Peyer's patch (tissue), 4 donors: Measurements from ENCODE around the gene FAM20C. TPM values are rescaled to one million over a fixed set of nuclear protein-coding genes. Genes with fewer than 3 reads are reported as not detected.

Source experiments
- DNase-seq, 3 donors: peaks; one replicate each; pipeline ENCODE4 v3.0.0-alpha.2; 2017 to 2019
- H3K27ac ChIP-seq, 4 donors: fragments of 200-600 bp; sonication (generic); one replicate each; pipeline ENCODE4 v1.5.1; 2016 to 2019
- H3K27me3 ChIP-seq, 2 donors: fragments of 200-600 bp; sonication (generic); one replicate each; pipeline ENCODE4 v1.5.1; 2019
- H3K36me3 ChIP-seq, 3 donors: fragments of 200-600 bp; sonication (generic); one replicate each; pipeline ENCODE4 v1.5.1; 2016 to 2019
- H3K4me1 ChIP-seq, 4 donors: fragments of 200-600 bp; sonication (generic); one replicate each; pipeline ENCODE4 v1.5.1; 2016 to 2019
- H3K4me3 ChIP-seq, 4 donors: fragments of 200-600 bp; sonication (generic); 1 replicate in 3 of 4; 2 replicates in 1 of 4; pipeline ENCODE4 v1.5.1; 2016 to 2019; ENCODE audit warnings: mild to moderate bottlenecking in 1 of 4
- H3K9me3 ChIP-seq, 4 donors: fragments of 200-600 bp; sonication (generic); one replicate each; pipeline ENCODE4 v1.5.1; 2016 to 2019; ENCODE audit warnings: mild to moderate bottlenecking in 1 of 4
- CTCF ChIP-seq, 6 experiments: fragments of 450-650 bp in 4 of 6; fragments of 200-600 bp in 2 of 6; sonication (generic) in 1 of 6; IDR thresholded peaks; one replicate each; pipeline ENCODE4 v1.5.1; 2017 to 2019; ENCODE audit warnings: antibody characterized with exemption in 6 of 6, mild to moderate bottlenecking in 3 of 6, moderate library complexity in 1 of 6
- POLR2A ChIP-seq, 2 donors: fragments of 450-650 bp; IDR thresholded peaks; one replicate each; pipeline ENCODE4 v1.5.1; 2017; ENCODE audit warnings: antibody characterized with exemption in 2 of 2, mild to moderate bottlenecking in 2 of 2, moderate library complexity in 2 of 2
- total RNA-seq, 4 donors: library from RNA; depleted of rRNA; stranded (reverse); fragments of >200 nt; gene quantifications; one replicate each; pipeline ENCODE4 v1.1.0, GENCODE V29; 2016

The FAM20C gene
- total RNA-seq, 4 donors from 2014 or later, result 46.4 to 66.0 (median 53.8) TPM

GRCh38 chr7:252216-252965, 60.0 kb downstream of the FAM20C start:
- Histone ChIP-seq H3K4me3 (no peak overlapping the region), H3K27me3 (no peaks in the 10 kb centered on the region), H3K9me3 (no peaks in the 10 kb centered on the region), H3K4me1 (no peaks in the 10 kb centered on the region), H3K27ac (no peak overlapping the region), H3K36me3 (peaks cover 0 to 84% (median 0%) of the 10 kb centered on the region in 3 donors)
- TF ChIP-seq CTCF (IDR thresholded peaks at IDR 0.05) (no peak), POLR2A (IDR thresholded peaks at IDR 0.05) (no peak)
- no peak for DNase-seq

- no peak for DNase-seq
- TF ChIP-seq CTCF (IDR thresholded peaks at IDR 0.05) (no peak), POLR2A (IDR thresholded peaks at IDR 0.05) (no peak)
- H3K36me3 ChIP-seq, result peaks cover 0 to 79% (median 0%) of the 10 kb centered on the region in 3 donors
- H3K4me3 ChIP-seq, result no peak overlapping the region
- no peaks in the 10 kb centered on the region for H3K9me3 ChIP-seq
- no peaks in the 10 kb centered on the region for H3K4me1 ChIP-seq
- H3K27ac ChIP-seq, result no peak overlapping the region
- H3K27me3 ChIP-seq, result no peaks in the 10 kb centered on the region
These were observed 60.6 kb downstream of the FAM20C start for GRCh38 chr7:252981-253380.

GRCh38 chr7:253581-254336, 61.4 kb downstream of the FAM20C start:
- no peak overlapping the region for H3K27ac ChIP-seq
- H3K4me3 ChIP-seq, result no peak overlapping the region
- no peak for TF ChIP-seq CTCF (IDR thresholded peaks at IDR 0.05)
- no peak for TF ChIP-seq POLR2A (IDR thresholded peaks at IDR 0.05)
- peaks cover 0 to 76% (median 0%) of the 10 kb centered on the region in 3 donors for H3K36me3 ChIP-seq
- no peaks in the 10 kb centered on the region for H3K4me1 ChIP-seq
- H3K27me3 ChIP-seq, result no peaks in the 10 kb centered on the region
- no peak for DNase-seq
- H3K9me3 ChIP-seq, result no peaks in the 10 kb centered on the region

- DNase-seq, result no peak
- Histone ChIP-seq H3K4me1 (no peaks in the 10 kb centered on the region), H3K4me3 (no peak overlapping the region), H3K27me3 (no peaks in the 10 kb centered on the region), H3K27ac (no peak overlapping the region), H3K36me3 (peaks cover 0 to 75% (median 0%) of the 10 kb centered on the region in 3 donors), H3K9me3 (no peaks in the 10 kb centered on the region)
- TF ChIP-seq POLR2A (IDR thresholded peaks at IDR 0.05) (no peak), CTCF (IDR thresholded peaks at IDR 0.05) (no peak)
These were observed 62.1 kb downstream of the FAM20C start for GRCh38 chr7:254337-255037.

- no peak for TF ChIP-seq POLR2A (IDR thresholded peaks at IDR 0.05)
- no peak for TF ChIP-seq CTCF (IDR thresholded peaks at IDR 0.05)
- H3K4me1 ChIP-seq, result no peaks in the 10 kb centered on the region
- H3K27me3 ChIP-seq, result no peaks in the 10 kb centered on the region
- H3K36me3 ChIP-seq, result peaks cover 0 to 75% (median 2%) of the 10 kb centered on the region in 3 donors
- H3K9me3 ChIP-seq, result no peaks in the 10 kb centered on the region
- DNase-seq, result no peak
- H3K27ac ChIP-seq, result no peak overlapping the region
- H3K4me3 ChIP-seq, result no peak overlapping the region
These were observed 62.7 kb downstream of the FAM20C start for GRCh38 chr7:255038-255435.
